HepG2 (cell line): ENCODE data around the gene ATAD3C. TPM values are rescaled to one million over a fixed set of nuclear protein-coding genes. Genes with fewer than 3 reads are reported as not detected.

Experiments
- ATAC-seq: fragments of 200-7000 bp; cut with Tn5 transposase; 3 replicates; pipeline ENCODE4 v1.9.1; 2020; ENCODE audit warnings: mild to moderate bottlenecking, moderate library complexity
- BruUV-seq: library from RNA; stranded (reverse); fragments of 400-500 nt; replicated peaks from 2 replicates; lab custom pipeline; 2021; lab: Mats Ljungman, UMichigan
- CTCF ChIA-PET: fragments of 300-600 bp; formaldehyde crosslinking; extraction: SDS; loops from one replicate; lab custom pipeline; 2021; ENCODE audit warnings: low total read pairs, inconsistent platforms, low intra/inter-chr PET ratio; lab: Yijun Ruan, JAX
- POLR2A ChIA-PET: fragments of 350-600 bp; sonication (Branson Sonifier 250); formaldehyde crosslinking; loops from one replicate; lab custom pipeline; 2020; ENCODE audit warnings: antibody characterized with exemption, inconsistent platforms; lab: Yijun Ruan, JAX
- DNase-seq: peaks from one replicate; pipeline ENCODE4 v3.0.0-alpha.2; 2015; ENCODE audit warnings: low spot score
- FAIRE-seq: peaks from 3 replicates; lab custom pipeline; 2011; peaks lifted over from hg19 to GRCh38; lab: Jason Lieb, UNC
- H2AFZ ChIP-seq: one replicate; pipeline ENCODE4 v1.6.1; 2011; ENCODE audit warnings: low read length, inconsistent platforms
- H3K27ac ChIP-seq: fragments of 300-600 bp; 3 replicates; pipeline ENCODE4 v1.8.0; 2011; ENCODE audit warnings: mixed run types, mild to moderate bottlenecking, mixed read lengths, low read length, inconsistent platforms; ENCODE audit not compliant: insufficient read depth; ENCODE audit errors: extremely low read length
- H3K27me3 ChIP-seq, 2 experiments: fragments of 200-600 bp in 1 of 2; 2 replicates in 1 of 2; 3 replicates in 1 of 2; pipeline versions ENCODE4 v1.6.0 to v1.8.0; 2011; ENCODE audit warnings: low read length in 2 of 2, mild to moderate bottlenecking in 2 of 2, moderate library complexity in 2 of 2, inconsistent platforms in 1 of 2; ENCODE audit not compliant: insufficient read depth in 2 of 2, control insufficient read depth in 1 of 2
- H3K36me3 ChIP-seq, 2 experiments: fragments of 200-600 bp in 1 of 2; replicated peaks in 1 of 2; 2 replicates in 1 of 2; 3 replicates in 1 of 2; pipeline versions ENCODE4 v1.5.1 to v1.8.0; 2011; ENCODE audit warnings: low read length in 2 of 2, inconsistent platforms in 1 of 2; ENCODE audit not compliant: insufficient read depth in 2 of 2, control insufficient read depth in 1 of 2
- H3K4me1 ChIP-seq: 2 replicates; pipeline ENCODE4 v1.5.1; 2012; ENCODE audit warnings: low read length, inconsistent platforms; ENCODE audit not compliant: insufficient read depth
- H3K4me2 ChIP-seq: 2 replicates; pipeline ENCODE4 v1.6.0; 2011; ENCODE audit warnings: low read depth, low read length, inconsistent platforms
- H3K4me3 ChIP-seq, 3 experiments: fragments of 200-600 bp in 1 of 3; sonication (generic), shearing (Covaris generic) in 1 of 3; replicated peaks in 1 of 3; 2 replicates each; pipeline ENCODE4 v1.5.1; 2011 to 2016; ENCODE audit warnings: low read length in 3 of 3, inconsistent platforms in 2 of 3, low read depth in 2 of 3, mild to moderate bottlenecking in 2 of 3, control low read depth in 1 of 3, mixed read lengths in 1 of 3; ENCODE audit not compliant: insufficient read depth in 1 of 3
- H3K79me2 ChIP-seq: one replicate; pipeline ENCODE4 v1.6.1; 2011; ENCODE audit warnings: low read length, inconsistent platforms; ENCODE audit not compliant: insufficient read depth
- H3K9ac ChIP-seq: 2 replicates; pipeline ENCODE4 v1.6.0; 2011; ENCODE audit warnings: mild to moderate bottlenecking, low read depth, low read length, inconsistent platforms; ENCODE audit not compliant: insufficient read depth
- H3K9me3 ChIP-seq: 2 replicates; pipeline ENCODE4 v1.5.1; 2012; ENCODE audit warnings: mild to moderate bottlenecking, low read length
- H4K20me1 ChIP-seq: 2 replicates; pipeline ENCODE4 v1.6.0; 2011; ENCODE audit warnings: inconsistent platforms, mild to moderate bottlenecking, low read length, moderate library complexity; ENCODE audit not compliant: insufficient read depth
- ATF7 ChIP-seq, 2 experiments: fragments of 450-650 bp in 1 of 2; sonication (generic) in 1 of 2; formaldehyde crosslinking in 1 of 2; IDR thresholded peaks; 2 replicates each; pipeline versions ENCODE4 v1.4.0 to v1.6.1; 2016 to 2020; ENCODE audit warnings: antibody characterized with exemption in 1 of 2, mild to moderate bottlenecking in 1 of 2, missing genetic modification reagents in 1 of 2
- BCL6 ChIP-seq: IDR thresholded peaks from 2 replicates; pipeline ENCODE4 v1.6.1; 2016; ENCODE audit warnings: missing genetic modification reagents, missing compliant biosample characterization
- BCLAF1 ChIP-seq: fragments of 450-650 bp; IDR thresholded peaks from 2 replicates; pipeline ENCODE4 v1.6.1; 2017; ENCODE audit warnings: mild to moderate bottlenecking
- BRD4 ChIP-seq: sonication (generic); formaldehyde crosslinking; IDR thresholded peaks from 2 replicates; pipeline ENCODE4 v1.4.0; 2020; ENCODE audit warnings: missing genetic modification reagents
- CBX5 ChIP-seq: sonication (generic); formaldehyde crosslinking; IDR thresholded peaks from 2 replicates; pipeline ENCODE4 v1.4.0; 2020; ENCODE audit warnings: missing genetic modification reagents, borderline replicate concordance
- ELK4 ChIP-seq: sonication (generic); formaldehyde crosslinking; IDR thresholded peaks from 2 replicates; pipeline ENCODE4 v1.9.0; 2021; ENCODE audit warnings: missing genetic modification reagents, borderline replicate concordance
- ETV6 ChIP-seq: sonication (generic); formaldehyde crosslinking; conservative IDR thresholded peaks from 2 replicates; pipeline ENCODE4 v1.4.0; 2020; ENCODE audit warnings: missing genetic modification reagents
- NAIF1 ChIP-seq: sonication (generic); formaldehyde crosslinking; IDR thresholded peaks from 2 replicates; pipeline ENCODE4 v1.5.0; 2020; ENCODE audit warnings: mild to moderate bottlenecking, missing genetic modification reagents, borderline replicate concordance
- RXRA ChIP-seq: sonication (generic); formaldehyde crosslinking; IDR thresholded peaks from 2 replicates; pipeline ENCODE4 v1.5.1; 2020; ENCODE audit warnings: missing genetic modification reagents
- ZNF224 ChIP-seq: sonication (generic); formaldehyde crosslinking; IDR thresholded peaks from 2 replicates; pipeline ENCODE4 v1.5.0; 2020; ENCODE audit warnings: mild to moderate bottlenecking, missing genetic modification reagents
- WGBS: methylation state at CpG from one replicate; pipeline ENCODE4 v1.1.6; 2017; ENCODE audit warnings: low lambda C conversion rate; 5-methylcytosine and 5-hydroxymethylcytosine counted together
- in situ Hi-C: cut with HindIII; loops from 2 replicates; pipeline ENCODE4 v1.10.0; 2017; ENCODE audit warnings: low pct_unique_long_range_greater_than_20kb; ENCODE audit not compliant: extremely low pct_ligation_motif_present
- intact Hi-C: fragments of 100-400 bp; cut with micrococcal nuclease; formaldehyde crosslinking; loops from one replicate; pipeline ENCODE4 v1.10.0; 2022; ENCODE audit not compliant: unreplicated experiment
- polyA plus RNA-seq, 8 experiments: library from polyadenylated mRNA; depleted of rRNA in 3 of 8; stranded (reverse) in 7 of 8; unstranded in 1 of 8; fragments of >200 nt; fragmentation: Illumina TruSeq in 4 of 8; extraction: Trizol in 4 of 8; gene quantifications; 2 replicates each; pipeline versions ENCODE4 v1.2.1 to v1.2.3, GENCODE V29; 2011 to 2016; ENCODE audit warnings: low read depth in 4 of 8, missing spikeins in 1 of 8, mixed read lengths in 1 of 8; ENCODE audit not compliant: insufficient read depth in 1 of 8
- total RNA-seq, 5 experiments: library from RNA; depleted of rRNA; stranded (reverse); fragments of >200 nt; fragmentation: Illumina TruSeq; extraction: Trizol; gene quantifications; 2 replicates each; pipeline ENCODE4 v1.2.3, GENCODE V29; 2016; ENCODE audit warnings: low read depth in 1 of 5
- TF ChIP-seq, protein P1 (sequence below): sonication (generic); formaldehyde crosslinking; IDR thresholded peaks from 2 replicates; pipeline ENCODE4 v1.8.0; 2022; ENCODE audit warnings: mild to moderate bottlenecking, missing genetic modification reagents, moderate library complexity
- TF ChIP-seq, protein P2 (sequence below): sonication (generic); formaldehyde crosslinking; IDR thresholded peaks from 2 replicates; pipeline ENCODE4 v1.8.0; 2022; ENCODE audit warnings: mild to moderate bottlenecking, missing genetic modification reagents, borderline replicate concordance
- TF ChIP-seq, protein P3 (sequence below): sonication (generic); formaldehyde crosslinking; IDR thresholded peaks from 2 replicates; pipeline ENCODE4 v1.5.0; 2020; ENCODE audit warnings: mild to moderate bottlenecking, missing genetic modification reagents

Gene ATAD3C
- total and polyA plus RNA-seq, 2 of the 13 experiments (the other 11 are each of a cell fraction or from before 2014, with no cell fraction given) = 2.4 to 3.2 TPM

DNA sequence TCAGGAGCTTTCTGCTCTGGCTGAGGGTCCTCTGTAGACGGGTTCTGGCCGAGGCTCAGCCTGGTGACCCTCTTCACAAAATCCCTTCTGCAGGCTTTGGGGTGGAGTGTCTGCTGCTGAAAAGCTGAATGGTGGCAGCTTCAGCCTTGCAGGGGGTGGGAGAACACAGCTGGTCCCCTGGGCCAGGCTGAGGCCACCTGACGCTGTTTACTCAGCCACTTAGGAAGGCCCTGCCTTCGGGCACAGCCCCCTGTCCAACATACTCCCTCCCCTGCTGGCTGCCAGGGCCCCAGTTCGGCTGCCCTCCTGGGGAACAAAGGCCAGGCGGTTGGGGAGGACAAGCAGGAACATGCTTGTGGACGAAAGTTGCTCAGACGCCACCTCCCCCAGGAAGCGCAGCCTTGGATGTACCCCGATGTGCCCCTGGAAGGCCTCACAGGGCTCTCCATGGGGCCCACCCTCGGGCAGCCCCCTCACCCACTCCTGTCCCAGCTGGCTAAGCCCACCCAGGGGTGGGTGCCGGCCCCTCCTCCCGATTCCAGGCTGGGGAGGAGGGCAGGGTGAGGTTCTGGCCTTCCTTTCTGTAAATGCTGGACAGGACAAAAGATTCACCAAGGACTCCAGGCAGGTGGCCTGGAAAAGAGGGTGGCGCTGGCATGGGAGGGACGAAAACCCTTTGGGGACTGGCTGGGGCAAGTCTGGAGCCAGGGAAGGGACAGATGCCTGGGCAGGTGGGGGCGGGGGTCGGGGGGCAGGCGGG lies 28.2 kb upstream of the ATAD3C start, which contains the start of gene ANKRD65:
Gene ANKRD65 (minus strand): TSS at position 130 of the 760 bp plus-strand sequence. CDS start 271 bp downstream, outside the sequence.
- no peak within 1 kb of the TSS for H2AFZ ChIP-seq
- H3K4me3 ChIP-seq = peak within 1 kb of the TSS; percentile 64 to 74 (median 70)
- peak within 1 kb of the TSS; percentile 97 for H3K4me2 ChIP-seq
- TF ChIP-seq ZNF224 (CRISPR knock-in tag) (no peak), ETV6 (no peak), ELK4 (no peak), RXRA (CRISPR knock-in tag) (peak; percentile 78), BCLAF1 (no peak), ATF7 (IDR thresholded peaks at IDR 0.05) (no peak), ATF7 (CRISPR knock-in tag; IDR thresholded peaks at IDR 0.05) (no peak), CBX5 (CRISPR knock-in tag) (peak; percentile 44; the same call in 1 of the 2 replicates), BRD4 (no peak; the same call in 1 of the 2 replicates), NAIF1 (no peak), BCL6 (peak; percentile 35; the same call in 1 of the 2 replicates)
- TF ChIP-seq, protein P1, sequence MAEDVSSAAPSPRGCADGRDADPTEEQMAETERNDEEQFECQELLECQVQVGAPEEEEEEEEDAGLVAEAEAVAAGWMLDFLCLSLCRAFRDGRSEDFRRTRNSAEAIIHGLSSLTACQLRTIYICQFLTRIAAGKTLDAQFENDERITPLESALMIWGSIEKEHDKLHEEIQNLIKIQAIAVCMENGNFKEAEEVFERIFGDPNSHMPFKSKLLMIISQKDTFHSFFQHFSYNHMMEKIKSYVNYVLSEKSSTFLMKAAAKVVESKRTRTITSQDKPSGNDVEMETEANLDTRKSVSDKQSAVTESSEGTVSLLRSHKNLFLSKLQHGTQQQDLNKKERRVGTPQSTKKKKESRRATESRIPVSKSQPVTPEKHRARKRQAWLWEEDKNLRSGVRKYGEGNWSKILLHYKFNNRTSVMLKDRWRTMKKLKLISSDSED (CRISPR knock-in tag) = no peak
- TF ChIP-seq, protein P2, sequence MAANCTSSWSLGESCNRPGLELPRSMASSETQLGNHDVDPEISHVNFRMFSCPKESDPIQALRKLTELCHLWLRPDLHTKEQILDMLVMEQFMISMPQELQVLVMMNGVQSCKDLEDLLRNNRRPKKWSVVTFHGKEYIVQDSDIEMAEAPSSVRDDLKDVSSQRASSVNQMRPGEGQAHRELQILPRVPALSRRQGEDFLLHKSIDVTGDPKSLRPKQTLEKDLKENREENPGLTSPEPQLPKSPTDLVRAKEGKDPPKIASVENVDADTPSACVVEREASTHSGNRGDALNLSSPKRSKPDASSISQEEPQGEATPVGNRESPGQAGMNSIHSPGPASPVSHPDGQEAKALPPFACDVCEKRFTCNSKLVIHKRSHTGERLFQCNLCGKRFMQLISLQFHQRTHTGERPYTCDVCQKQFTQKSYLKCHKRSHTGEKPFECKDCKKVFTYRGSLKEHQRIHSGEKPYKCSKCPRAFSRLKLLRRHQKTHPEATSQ (CRISPR knock-in tag) = no peak
- TF ChIP-seq, protein P3, sequence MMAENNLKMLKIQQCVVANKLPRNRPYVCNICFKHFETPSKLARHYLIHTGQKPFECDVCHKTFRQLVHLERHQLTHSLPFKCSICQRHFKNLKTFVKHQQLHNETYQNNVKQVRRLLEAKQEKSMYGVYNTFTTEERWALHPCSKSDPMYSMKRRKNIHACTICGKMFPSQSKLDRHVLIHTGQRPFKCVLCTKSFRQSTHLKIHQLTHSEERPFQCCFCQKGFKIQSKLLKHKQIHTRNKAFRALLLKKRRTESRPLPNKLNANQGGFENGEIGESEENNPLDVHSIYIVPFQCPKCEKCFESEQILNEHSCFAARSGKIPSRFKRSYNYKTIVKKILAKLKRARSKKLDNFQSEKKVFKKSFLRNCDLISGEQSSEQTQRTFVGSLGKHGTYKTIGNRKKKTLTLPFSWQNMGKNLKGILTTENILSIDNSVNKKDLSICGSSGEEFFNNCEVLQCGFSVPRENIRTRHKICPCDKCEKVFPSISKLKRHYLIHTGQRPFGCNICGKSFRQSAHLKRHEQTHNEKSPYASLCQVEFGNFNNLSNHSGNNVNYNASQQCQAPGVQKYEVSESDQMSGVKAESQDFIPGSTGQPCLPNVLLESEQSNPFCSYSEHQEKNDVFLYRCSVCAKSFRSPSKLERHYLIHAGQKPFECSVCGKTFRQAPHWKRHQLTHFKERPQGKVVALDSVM (CRISPR knock-in tag) = peak; percentile 73; the same call in 1 of the 2 replicates

More for the DNA sequence above, 28.2 kb upstream of the ATAD3C start, which contains the start of gene ANKRD65:
- TSS peak; percentile 71 for BruUV-seq
- POLR2A ChIA-PET = interaction anchor here (0.8 to 3.5 kb wide), 12 partner anchors 10 to 115 kb away, joined by 3 to 126 read pairs (median 9); partner anchors contain the start of genes ATAD3A, AURKAIP1, CCNL2 and MRPL20
- ATAC-seq (peak; percentile 77), DNase-seq (peak; percentile 74), FAIRE-seq (peak; percentile 89)
- H3K4me1 ChIP-seq = peaks cover 66% of the 10 kb centered on the region
- H3K36me3 ChIP-seq = no peaks in the 10 kb centered on the region
- in situ Hi-C loops = no loop called here
- no peaks in the 10 kb centered on the region for H3K9me3 ChIP-seq
- peak within 1 kb of the TSS; percentile 85 for H3K27ac ChIP-seq
- 19% methylated on average over 8 of the region's 18 CpGs for WGBS
- CTCF ChIA-PET = no interaction called here
- intact Hi-C loops = no loop called here
- no peaks in the 10 kb centered on the region for H4K20me1 ChIP-seq
- H3K79me2 ChIP-seq = peaks cover 12% of the 10 kb centered on the region
- H3K27me3 ChIP-seq = no peaks in the 10 kb centered on the region; a peak in 1 of 5 replicates
- H3K9ac ChIP-seq = peak within 1 kb of the TSS; percentile 79
